Inflammatory macrophage (primary cell): ENCODE data around the gene ABHD2.
A peak's percentile ranks its signal among the peaks of the same experiment; 100 is the strongest.
"Not testable (repeated sequence)": the region's sequence is repeated elsewhere in the genome, so short reads cannot be mapped to it uniquely, and the experiment has no call there.

Source experiments
- DNase-seq, 2 donors: peaks; one replicate each; pipeline ENCODE4 v3.0.0-alpha.2; 2020 to 2022

The ABHD2 gene

GRCh38 chr15:89139613-89140499 is 51.6 kb downstream of the ABHD2 start:
- no peak for DNase-seq

DNA sequence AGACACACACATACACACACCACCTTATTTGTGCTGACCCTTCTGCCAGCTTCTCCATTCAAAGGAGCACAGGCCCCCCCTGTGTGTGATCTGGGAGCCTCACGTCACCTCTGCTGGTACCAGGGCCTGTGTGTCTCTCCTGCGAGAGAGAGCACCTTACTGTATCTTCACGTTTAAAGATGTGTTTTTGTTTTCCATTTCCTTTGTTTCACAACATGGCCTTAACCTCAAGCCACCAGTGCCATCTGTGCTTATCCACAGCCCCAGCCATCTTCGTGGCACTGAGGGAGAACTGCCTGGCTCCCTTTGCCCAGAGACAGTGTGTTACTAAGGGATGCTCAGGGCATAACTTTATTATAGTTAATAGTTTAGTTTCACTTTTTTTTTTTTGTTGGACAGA is 52.3 kb downstream of the ABHD2 start:
- DNase-seq: no peak

GRCh38 chr15:89141159-89141558 is 52.9 kb downstream of the ABHD2 start:
- not testable (repeated sequence) for DNase-seq

- DNase-seq: no peak
Observed at GRCh38 chr15:89141885-89142284, 53.6 kb downstream of the ABHD2 start.

- DNase-seq: no peak
Observed at GRCh38 chr15:89142423-89142822, 54.2 kb downstream of the ABHD2 start.

DNA sequence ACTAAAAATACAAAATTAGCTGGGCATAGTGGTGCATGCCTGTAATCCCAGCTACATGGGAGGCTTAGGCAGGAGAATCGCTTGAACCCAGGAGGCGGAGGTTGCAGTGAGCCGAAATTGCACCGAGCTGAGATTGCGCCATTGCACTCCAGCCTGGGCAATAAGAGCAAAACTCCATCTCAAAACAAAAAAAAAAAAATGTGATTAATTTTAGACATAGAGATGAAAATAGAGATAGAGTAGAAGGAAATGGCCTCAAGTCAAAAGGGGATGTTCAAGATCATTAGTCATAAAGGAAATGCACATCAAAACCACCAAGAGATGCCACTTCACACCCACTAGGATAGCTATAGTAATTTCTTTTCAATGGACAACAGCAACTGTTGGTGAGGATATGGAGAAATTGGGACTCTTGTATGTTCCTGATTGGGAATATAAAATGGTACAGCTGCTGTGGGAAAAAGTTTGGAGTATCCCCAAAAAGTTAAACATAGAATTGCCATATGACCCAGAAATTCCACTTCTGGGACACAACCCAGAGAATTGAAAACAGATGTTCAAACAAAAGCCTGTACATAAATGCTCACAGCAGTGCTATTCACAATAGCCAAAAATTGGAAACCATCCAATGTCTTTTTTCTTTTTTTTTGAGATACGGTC is 55.4 kb downstream of the ABHD2 start:
- peak; percentile 62 to 83 for DNase-seq

DNA sequence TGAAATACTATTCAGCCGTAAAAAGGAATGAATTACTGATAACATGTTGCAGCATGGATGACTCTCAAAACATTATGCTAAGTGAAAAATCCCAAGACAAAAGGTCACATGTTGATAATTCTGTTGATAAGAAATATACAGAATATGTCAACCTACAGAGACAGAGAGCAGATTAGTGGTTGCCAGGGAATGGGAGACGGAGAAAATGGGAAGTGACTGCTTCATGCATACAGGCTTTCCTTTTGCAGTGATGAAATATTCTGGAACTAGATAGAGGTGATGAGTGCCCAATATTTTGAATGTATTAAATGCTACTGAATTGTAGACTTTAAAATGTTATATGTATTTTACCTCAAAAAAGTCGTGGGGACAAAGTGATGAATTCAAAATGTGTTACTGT is 56.2 kb downstream of the ABHD2 start:
- peak; percentile 19 to 37 for DNase-seq

- no peak for DNase-seq
Observed at GRCh38 chr15:89146366-89146765, 58.1 kb downstream of the ABHD2 start.

GRCh38 chr15:89148126-89148525 is 59.9 kb downstream of the ABHD2 start:
- DNase-seq: no peak

DNA sequence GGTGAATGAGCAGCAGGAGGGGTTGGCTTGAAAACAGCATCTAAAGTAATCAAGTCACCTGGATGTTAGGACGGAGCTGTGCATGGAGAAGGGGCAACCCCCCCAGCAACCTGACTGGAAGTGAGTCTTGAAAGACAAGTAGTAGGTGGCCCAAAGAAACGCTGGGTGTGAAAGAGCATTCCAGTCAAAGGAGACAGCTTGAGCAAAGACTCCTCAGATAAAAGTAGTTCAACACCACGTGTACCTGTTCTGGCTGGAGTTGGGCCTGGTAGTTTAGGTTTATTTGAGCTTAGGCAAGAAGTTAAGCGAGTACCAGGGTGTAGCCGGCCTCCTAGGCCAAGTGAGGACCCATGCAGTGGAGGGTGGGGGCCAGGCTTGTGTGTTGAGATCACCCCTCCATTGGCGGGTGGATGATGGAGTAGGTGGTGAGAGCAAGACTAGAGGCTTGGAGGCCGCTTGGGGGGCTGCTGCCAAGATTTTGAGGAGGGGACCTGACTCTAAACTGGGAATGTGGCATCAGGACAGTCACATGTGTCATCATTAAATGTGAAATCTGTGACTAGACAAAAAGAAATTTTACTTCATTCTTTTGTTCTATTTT is 61.3 kb downstream of the ABHD2 start:
- no peak for DNase-seq

- DNase-seq: no peak
Observed at GRCh38 chr15:89150287-89150686, 62.0 kb downstream of the ABHD2 start.

- DNase-seq: peak; percentile 66 to 68
Observed at GRCh38 chr15:89150762-89151664, 62.8 kb downstream of the ABHD2 start.

DNA sequence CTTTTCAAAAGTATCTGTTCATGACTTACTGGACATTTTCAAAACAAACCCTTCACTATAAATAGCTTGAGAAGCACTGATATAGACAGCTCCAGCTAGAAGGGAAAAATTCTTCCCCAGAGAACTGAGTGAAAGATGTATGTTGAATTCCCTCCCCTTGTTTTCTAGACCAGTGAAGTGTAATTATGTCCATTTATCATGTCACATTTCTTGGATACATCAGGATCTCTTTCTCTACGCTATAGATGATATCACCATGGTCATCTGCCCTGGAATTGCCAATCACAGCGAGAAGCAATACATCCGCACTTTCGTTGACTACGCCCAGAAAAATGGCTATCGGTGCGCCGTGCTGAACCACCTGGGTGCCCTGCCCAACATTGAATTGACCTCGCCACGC is 66.9 kb downstream of the ABHD2 start:
- no peak for DNase-seq

- no peak for DNase-seq
Observed at GRCh38 chr15:89155656-89156055, 67.4 kb downstream of the ABHD2 start.

DNA sequence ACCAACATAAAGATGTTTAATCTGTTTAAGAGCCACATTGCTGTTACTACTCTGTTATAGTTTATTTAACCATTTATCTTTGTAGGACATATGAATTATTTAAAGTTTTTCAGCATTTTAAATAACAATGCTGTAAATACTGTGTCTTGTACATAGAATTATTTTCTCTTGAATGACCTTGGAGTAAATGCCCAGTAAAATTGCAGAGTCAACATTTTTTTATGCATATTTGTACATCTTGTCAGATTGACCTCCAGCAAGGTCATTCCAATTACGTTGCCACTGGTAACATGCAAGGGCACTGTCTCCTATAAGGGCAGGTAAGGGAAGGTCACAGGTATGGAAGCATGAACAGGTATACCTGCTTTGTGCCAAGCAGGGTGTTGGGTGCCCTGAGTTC is 68.8 kb downstream of the ABHD2 start:
- DNase-seq: no peak

- no peak for DNase-seq
Observed at GRCh38 chr15:89157918-89158564, 69.8 kb downstream of the ABHD2 start.

- no peak for DNase-seq
Observed at GRCh38 chr15:89161666-89162065, 73.4 kb downstream of the ABHD2 start.

- no peak for DNase-seq
Observed at GRCh38 chr15:89163271-89164055, 75.2 kb downstream of the ABHD2 start.

GRCh38 chr15:89164712-89165211 is 76.5 kb downstream of the ABHD2 start:
- DNase-seq: no peak

DNA sequence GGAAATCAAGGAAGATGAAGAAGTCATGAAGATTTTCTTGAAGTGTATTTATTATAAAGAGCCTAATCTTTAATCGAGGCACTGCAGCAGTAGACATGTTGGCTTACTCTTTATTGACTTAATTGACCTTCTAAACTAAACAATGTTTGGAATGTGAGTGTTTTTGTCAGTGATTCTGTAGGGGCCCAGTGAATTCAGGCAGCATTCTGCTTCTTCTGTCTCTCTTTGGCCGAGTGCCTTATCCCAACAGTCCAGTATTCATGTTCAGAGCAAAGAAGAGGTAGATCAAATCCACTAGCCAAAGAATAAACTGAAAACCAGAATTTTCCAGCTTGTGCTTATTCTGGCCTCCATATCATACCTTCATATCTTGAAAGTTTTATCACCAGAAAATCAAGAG is 77.4 kb downstream of the ABHD2 start:
- no peak for DNase-seq
